Measurements from ENCODE around the gene ADAMTS14. TPM values are rescaled to one million over a fixed set of nuclear protein-coding genes. Genes with fewer than 3 reads are reported as not detected.

The ADAMTS14 gene
- polyA plus RNA-seq, 3 donors = 0.69 to 0.79 (median 0.72) TPM

GRCh38 chr10:70674560-70675495 lies 2.5 kb downstream of the ADAMTS14 start:
- DNase-seq (ENCODE audit: low read depth in 3 of 3, low spot score in 2 of 3) = no peak

- no peak for DNase-seq (ENCODE audit: low read depth in 3 of 3, low spot score in 2 of 3)
Observed at GRCh38 chr10:70675496-70676161, 3.3 kb downstream of the ADAMTS14 start.

GRCh38 chr10:70676511-70676910 lies 4.2 kb downstream of the ADAMTS14 start:
- DNase-seq (ENCODE audit: low read depth in 3 of 3, low spot score in 2 of 3) = no peak

- no peak for DNase-seq (ENCODE audit: low read depth in 3 of 3, low spot score in 2 of 3)
Observed at GRCh38 chr10:70677016-70677415, 4.7 kb downstream of the ADAMTS14 start.

GRCh38 chr10:70677620-70678249 lies 5.4 kb downstream of the ADAMTS14 start:
- no peak for DNase-seq (ENCODE audit: low read depth in 3 of 3, low spot score in 2 of 3)

- no peak for DNase-seq (ENCODE audit: low read depth in 3 of 3, low spot score in 2 of 3)
Observed at GRCh38 chr10:70678250-70678635, 5.9 kb downstream of the ADAMTS14 start.

GRCh38 chr10:70678757-70679489 lies 6.6 kb downstream of the ADAMTS14 start:
- DNase-seq (ENCODE audit: low read depth in 3 of 3, low spot score in 2 of 3) = no peak

- DNase-seq (ENCODE audit: low read depth in 3 of 3, low spot score in 2 of 3) = no peak
Observed at GRCh38 chr10:70679498-70679897, 7.2 kb downstream of the ADAMTS14 start.

- DNase-seq (ENCODE audit: low read depth in 3 of 3, low spot score in 2 of 3) = no peak
Observed at GRCh38 chr10:70680899-70681730, 8.8 kb downstream of the ADAMTS14 start.

- DNase-seq (ENCODE audit: low read depth in 3 of 3, low spot score in 2 of 3) = no peak
Observed at GRCh38 chr10:70681731-70682005, 9.4 kb downstream of the ADAMTS14 start.

- no peak for DNase-seq (ENCODE audit: low read depth in 3 of 3, low spot score in 2 of 3)
Observed at GRCh38 chr10:70682920-70683600, 10.8 kb downstream of the ADAMTS14 start.

- no peak for DNase-seq (ENCODE audit: low read depth in 3 of 3, low spot score in 2 of 3)
Observed at GRCh38 chr10:70683601-70683934, 11.3 kb downstream of the ADAMTS14 start.

GRCh38 chr10:70683940-70684339 lies 11.6 kb downstream of the ADAMTS14 start:
- no peak for DNase-seq (ENCODE audit: low read depth in 3 of 3, low spot score in 2 of 3)

- DNase-seq (ENCODE audit: low read depth in 3 of 3, low spot score in 2 of 3) = no peak
Observed at GRCh38 chr10:70684374-70684773, 12.1 kb downstream of the ADAMTS14 start.

- no peak for DNase-seq (ENCODE audit: low read depth in 3 of 3, low spot score in 2 of 3)
Observed at GRCh38 chr10:70684839-70685454, 12.6 kb downstream of the ADAMTS14 start.

- no peak for DNase-seq (ENCODE audit: low read depth in 3 of 3, low spot score in 2 of 3)
Observed at GRCh38 chr10:70685455-70685911, 13.2 kb downstream of the ADAMTS14 start.

GRCh38 chr10:70688828-70689227 lies 16.5 kb downstream of the ADAMTS14 start:
- no peak for DNase-seq (ENCODE audit: low read depth in 3 of 3, low spot score in 2 of 3)

GRCh38 chr10:70689661-70690060 lies 17.4 kb downstream of the ADAMTS14 start:
- DNase-seq (ENCODE audit: low read depth in 3 of 3, low spot score in 2 of 3) = no peak

GRCh38 chr10:70690589-70690988 lies 18.3 kb downstream of the ADAMTS14 start:
- DNase-seq (ENCODE audit: low read depth in 3 of 3, low spot score in 2 of 3) = no peak

All from right renal cortex interstitium (tissue), 3 donors.